Stimulated activated CD8-positive, alpha-beta memory T cell treated with anti-CD3 and anti-CD28 coated beads, Interleukin-4, amount 100 ng/mL, for 1 hour (primary cell): ENCODE results near the gene CHAF1B.
"Not testable (repeated sequence)": the region's sequence is repeated elsewhere in the genome, so short reads cannot be mapped to it uniquely, and the experiment has no call there.

Experiments
- DNase-seq, 2 donors: peaks; one replicate each; pipeline ENCODE4 v3.0.0-alpha.2; 2020; ENCODE audit warnings: low read depth in 2 of 2, low spot score in 1 of 2

CHAF1B gene

GRCh38 chr21:36388096-36388495, 2.9 kb downstream of the CHAF1B start:
- DNase-seq, result no peak

GRCh38 chr21:36388835-36389234, 3.6 kb downstream of the CHAF1B start:
- no peak for DNase-seq

- not testable (repeated sequence) for DNase-seq
Observed at GRCh38 chr21:36391649-36392048, 6.5 kb downstream of the CHAF1B start.

- no peak for DNase-seq
Observed at GRCh38 chr21:36395353-36396111, 10.3 kb downstream of the CHAF1B start.

- DNase-seq, result no peak
Observed at GRCh38 chr21:36396325-36396724, 11.1 kb downstream of the CHAF1B start.

- no peak for DNase-seq
Observed at GRCh38 chr21:36396971-36397370, 11.8 kb downstream of the CHAF1B start.

- no peak for DNase-seq
Observed at GRCh38 chr21:36397606-36398005, 12.4 kb downstream of the CHAF1B start.

- DNase-seq, result not testable (repeated sequence)
Observed at GRCh38 chr21:36399736-36400135, 14.5 kb downstream of the CHAF1B start.

- no peak for DNase-seq
Observed at GRCh38 chr21:36400719-36401118, 15.5 kb downstream of the CHAF1B start.

GRCh38 chr21:36402339-36402738, 17.1 kb downstream of the CHAF1B start:
- no peak for DNase-seq

GRCh38 chr21:36403713-36404112, 18.5 kb downstream of the CHAF1B start:
- no peak for DNase-seq

GRCh38 chr21:36408568-36408967, 23.4 kb downstream of the CHAF1B start:
- no peak for DNase-seq

GRCh38 chr21:36411301-36411700, 26.1 kb downstream of the CHAF1B start:
- no peak for DNase-seq

GRCh38 chr21:36412916-36413315, 27.7 kb downstream of the CHAF1B start:
- no peak for DNase-seq

GRCh38 chr21:36415375-36415774, 30.2 kb downstream of the CHAF1B start:
- DNase-seq, result no peak

- no peak for DNase-seq
Observed at GRCh38 chr21:36419241-36419640, 34.0 kb downstream of the CHAF1B start.

GRCh38 chr21:36419996-36420395, 34.8 kb downstream of the CHAF1B start:
- DNase-seq, result peak; percentile 13 to 21

- DNase-seq, result no peak
Observed at GRCh38 chr21:36420571-36421339, 35.6 kb downstream of the CHAF1B start.

GRCh38 chr21:36422279-36423098, 37.3 kb downstream of the CHAF1B start:
- DNase-seq, result no peak

- no peak for DNase-seq
Observed at GRCh38 chr21:36423771-36424433, 38.7 kb downstream of the CHAF1B start.

- DNase-seq, result no peak
Observed at GRCh38 chr21:36424592-36424991, 39.4 kb downstream of the CHAF1B start.
